ENCODE measurements around the gene CLDN10. TPM values are rescaled to one million over a fixed set of nuclear protein-coding genes. Genes with fewer than 3 reads are reported as not detected.

CLDN10 gene
- total RNA-seq, 2 donors from 2014 or later, result 0.27 to 0.64 TPM

- intact Hi-C loops (cut with DNase I), result no loop called here
- Histone ChIP-seq H3K9me3 (no peaks in the 10 kb centered on the region), H3K27me3 (no peaks in the 10 kb centered on the region), H3K9ac (ENCODE audit: low read depth in 2 of 2, low read length in 2 of 2) (no peak overlapping the region), H3K4me1 (no peaks in the 10 kb centered on the region), H3K4me3 (no peak overlapping the region), H3K27ac (no peak overlapping the region), H3K36me3 (no peaks in the 10 kb centered on the region)
- no peak for DNase-seq
- no peak for TF ChIP-seq CTCF (IDR thresholded peaks at IDR 0.05)
Measured at GRCh38 chr13:95573221-95573620, 20.7 kb downstream of the CLDN10 start.

DNA sequence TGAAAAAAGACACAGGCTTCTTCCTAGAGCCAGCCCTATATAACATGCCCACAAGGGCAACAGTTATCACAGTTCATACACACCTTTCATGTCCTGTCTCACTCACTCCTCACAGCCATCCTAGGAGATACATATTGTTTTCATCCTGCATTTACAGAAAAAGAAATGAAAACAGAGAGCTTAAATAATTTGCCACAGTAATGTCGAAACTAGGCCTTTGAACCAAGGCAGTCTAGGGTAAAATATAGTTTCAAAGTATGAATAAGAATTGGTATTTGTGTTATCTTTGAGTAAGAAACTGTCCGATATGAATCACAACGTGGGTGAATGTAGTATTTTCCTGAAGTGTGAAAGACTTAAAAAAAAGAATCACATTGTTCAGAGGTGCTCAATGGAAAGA, 26.8 kb downstream of the CLDN10 start:
- Histone ChIP-seq H3K9me3 (no peaks in the 10 kb centered on the region), H3K27ac (no peak overlapping the region), H3K9ac (ENCODE audit: low read depth in 2 of 2, low read length in 2 of 2) (no peak overlapping the region), H3K4me1 (no peaks in the 10 kb centered on the region), H3K36me3 (no peaks in the 10 kb centered on the region), H3K4me3 (no peak overlapping the region), H3K27me3 (no peaks in the 10 kb centered on the region)
- intact Hi-C loops (cut with DNase I), result no loop called here
- no peak for TF ChIP-seq CTCF (IDR thresholded peaks at IDR 0.05)
- no peak for DNase-seq

DNA sequence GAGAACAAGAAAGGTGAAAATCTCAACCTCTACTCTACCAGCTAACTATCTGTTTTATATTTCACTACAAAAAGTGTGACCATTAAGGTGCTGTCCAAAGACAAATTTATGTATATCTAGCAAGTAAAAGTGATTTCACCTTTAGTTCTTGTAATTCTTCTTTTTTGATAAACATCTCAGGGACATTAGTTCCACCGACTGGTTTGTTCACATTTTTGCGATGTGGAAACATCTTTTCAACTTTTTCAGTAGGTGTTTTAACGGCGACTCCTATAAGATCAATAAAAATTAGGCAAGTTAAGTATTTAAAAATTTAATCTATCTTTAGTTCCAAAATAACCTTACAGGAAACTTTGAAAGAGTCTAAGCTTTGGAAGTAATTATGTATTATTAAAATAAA, 33.3 kb downstream of the CLDN10 start:
- H3K27me3 ChIP-seq, result no peaks in the 10 kb centered on the region
- H3K4me1 ChIP-seq, result no peaks in the 10 kb centered on the region
- no peak overlapping the region for H3K9ac ChIP-seq (ENCODE audit: low read depth in 2 of 2, low read length in 2 of 2)
- no peak for DNase-seq
- H3K9me3 ChIP-seq, result no peaks in the 10 kb centered on the region
- no peak for TF ChIP-seq CTCF (IDR thresholded peaks at IDR 0.05)
- H3K27ac ChIP-seq, result no peak overlapping the region
- intact Hi-C loops (cut with DNase I), result no loop called here
- no peak overlapping the region for H3K4me3 ChIP-seq
- H3K36me3 ChIP-seq, result no peaks in the 10 kb centered on the region

GRCh38 chr13:95588134-95588533, 35.6 kb downstream of the CLDN10 start:
- H3K4me3 ChIP-seq, result no peak overlapping the region
- intact Hi-C loops (cut with DNase I), result no loop called here
- DNase-seq, result no peak
- H3K9me3 ChIP-seq, result no peaks in the 10 kb centered on the region
- no peaks in the 10 kb centered on the region for H3K27me3 ChIP-seq
- no peak for TF ChIP-seq CTCF (IDR thresholded peaks at IDR 0.05)
- H3K9ac ChIP-seq (ENCODE audit: low read depth in 2 of 2, low read length in 2 of 2), result no peak overlapping the region
- no peaks in the 10 kb centered on the region for H3K36me3 ChIP-seq
- H3K27ac ChIP-seq, result no peak overlapping the region
- H3K4me1 ChIP-seq, result no peaks in the 10 kb centered on the region

DNA sequence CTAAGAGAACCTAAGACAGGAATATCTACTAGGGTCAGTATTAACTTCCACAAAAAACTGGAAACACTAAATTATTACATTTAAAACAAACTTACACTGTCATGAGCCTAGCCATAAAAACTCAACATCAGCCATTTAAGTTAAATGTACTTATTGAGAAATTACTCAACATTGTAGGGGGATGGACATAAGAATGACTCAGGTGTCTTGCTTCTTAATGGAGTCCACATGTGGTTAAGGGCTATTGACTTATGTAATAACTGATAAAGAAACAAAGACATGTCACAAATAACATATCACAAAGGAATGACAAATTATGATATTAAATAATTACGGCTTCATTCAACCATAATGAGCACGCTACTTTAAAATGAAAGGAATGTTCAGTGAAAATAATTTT, 36.2 kb downstream of the CLDN10 start:
- Histone ChIP-seq H3K36me3 (no peaks in the 10 kb centered on the region), H3K4me1 (no peaks in the 10 kb centered on the region)
- TF ChIP-seq CTCF (IDR thresholded peaks at IDR 0.05), result no peak

DNA sequence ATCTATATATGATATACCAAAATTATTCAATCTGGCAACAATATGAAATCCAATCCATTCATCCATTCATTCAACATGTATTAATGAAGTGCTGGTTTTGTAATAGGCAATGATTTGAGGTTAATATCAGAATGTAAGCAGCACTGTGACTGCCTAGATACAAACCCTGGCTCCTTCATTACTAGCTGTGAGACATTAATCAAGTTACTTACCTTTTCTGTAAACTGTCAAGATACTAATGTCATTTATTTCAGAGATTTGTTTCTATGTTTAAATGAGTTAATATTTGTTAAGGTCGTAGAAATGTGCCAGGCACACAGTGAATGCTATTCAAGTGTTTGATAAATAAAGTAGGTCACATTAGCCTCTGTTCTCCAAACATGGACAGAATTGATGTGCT, 40.9 kb downstream of the CLDN10 start:
- Histone ChIP-seq H3K9me3 (no peaks in the 10 kb centered on the region), H3K36me3 (no peaks in the 10 kb centered on the region), H3K9ac (ENCODE audit: low read depth in 2 of 2, low read length in 2 of 2) (no peak overlapping the region), H3K27me3 (no peaks in the 10 kb centered on the region), H3K27ac (no peak overlapping the region), H3K4me3 (no peak overlapping the region), H3K4me1 (no peaks in the 10 kb centered on the region)
- no peak for TF ChIP-seq CTCF (IDR thresholded peaks at IDR 0.05)
- intact Hi-C loops (cut with DNase I), result no loop called here
- DNase-seq, result no peak

More for the DNA sequence above, 36.2 kb downstream of the CLDN10 start:
- intact Hi-C loops (cut with DNase I), result no loop called here
- Histone ChIP-seq H3K9me3 (no peaks in the 10 kb centered on the region), H3K27ac (no peak overlapping the region), H3K4me3 (no peak overlapping the region), H3K9ac (ENCODE audit: low read depth in 2 of 2, low read length in 2 of 2) (no peak overlapping the region), H3K27me3 (no peaks in the 10 kb centered on the region)
- DNase-seq, result no peak
